K562 (cell line): ENCODE measurements around the gene GGNBP2. TPM values are rescaled to one million over a fixed set of nuclear protein-coding genes. Genes with fewer than 3 reads are reported as not detected.
A peak's percentile ranks its signal among the peaks of the same experiment; 100 is the strongest.

ENCODE experiments used
- ARHGAP35 ChIP-seq: fragments of 450-650 bp; IDR thresholded peaks from 2 replicates; pipeline ENCODE4 v1.6.1; 2018; ENCODE audit not compliant: partially characterized antibody
- ARID1B ChIP-seq: fragments of 450-650 bp; IDR thresholded peaks from 2 replicates; pipeline ENCODE4 v1.6.1; 2016; ENCODE audit warnings: antibody characterized with exemption, mild to moderate bottlenecking, inconsistent platforms
- ARNT ChIP-seq, 2 experiments: fragments of 450-650 bp; IDR thresholded peaks; 2 replicates each; pipeline ENCODE4 v1.6.1; 2016; ENCODE audit warnings: mild to moderate bottlenecking in 1 of 2
- BRCA1 ChIP-seq, 2 experiments: fragments of 450-650 bp in 1 of 2; sonication (generic) in 1 of 2; formaldehyde crosslinking in 1 of 2; IDR thresholded peaks; 2 replicates each; pipeline versions ENCODE4 v1.5.0 to v1.6.1; 2017 to 2020; ENCODE audit warnings: mild to moderate bottlenecking in 1 of 2, missing genetic modification reagents in 1 of 2
- CHD1 ChIP-seq: fragments of 200-600 bp; sonication (generic); IDR thresholded peaks from one replicate; pipeline ENCODE4 v1.6.1; 2012; ENCODE audit warnings: mild to moderate bottlenecking, moderate library complexity, low read length, inconsistent platforms
- ESRRB ChIP-seq: fragments of 250-450 bp; sonication (Bioruptor Pico); IDR thresholded peaks from 2 replicates; pipeline ENCODE4 v1.5.0; 2020; ENCODE audit warnings: mild to moderate bottlenecking, moderate library complexity, borderline replicate concordance
- HDGF ChIP-seq: fragments of 450-650 bp; IDR thresholded peaks from 2 replicates; pipeline ENCODE4 v1.6.1; 2016
- KAT7 ChIP-seq: sonication (generic); formaldehyde crosslinking; IDR thresholded peaks from 2 replicates; pipeline ENCODE4 v1.8.0; 2022; ENCODE audit warnings: missing genetic modification reagents, mild to moderate bottlenecking, borderline replicate concordance
- KAT8 ChIP-seq: fragments of 450-650 bp; IDR thresholded peaks from 2 replicates; pipeline ENCODE4 v1.6.1; 2016; ENCODE audit warnings: low read depth, mild to moderate bottlenecking
- PHTF2 ChIP-seq: fragments of 250-450 bp; sonication (Bioruptor Pico); IDR thresholded peaks from 2 replicates; pipeline ENCODE4 v1.5.0; 2021; ENCODE audit warnings: mild to moderate bottlenecking
- RAD21 ChIP-seq, 2 experiments: fragments of 250-450 bp in 1 of 2; fragments of 450-650 bp in 1 of 2; sonication (Bioruptor Pico) in 1 of 2; formaldehyde crosslinking in 1 of 2; IDR thresholded peaks in 1 of 2; conservative IDR thresholded peaks in 1 of 2; 2 replicates each; pipeline versions ENCODE4 v1.4.0 to v1.8.0; 2020 to 2022; ENCODE audit warnings: mild to moderate bottlenecking in 2 of 2, moderate library complexity in 1 of 2
- RBM17 ChIP-seq: fragments of 200-400 bp; formaldehyde crosslinking; IDR thresholded peaks from 2 replicates; pipeline ENCODE4 v1.6.1; 2017; ENCODE audit warnings: low read depth, mild to moderate bottlenecking, low read length, borderline replicate concordance
- TBL1XR1 ChIP-seq, 2 experiments: IDR thresholded peaks; 2 replicates each; pipeline ENCODE4 v1.6.1; 2012; ENCODE audit warnings: improper control_type of control experiment in 2 of 2, low read length in 2 of 2, mild to moderate bottlenecking in 1 of 2
- TFAM ChIP-seq: fragments of 250-450 bp; sonication (Bioruptor Pico); conservative IDR thresholded peaks from 2 replicates; pipeline ENCODE4 v1.5.0; 2021; ENCODE audit warnings: mild to moderate bottlenecking, moderate library complexity
- YY1 ChIP-seq, 3 experiments: IDR thresholded peaks; 2 replicates each; pipeline ENCODE4 v1.6.1; 2011; ENCODE audit warnings: low read length in 2 of 3, mild to moderate bottlenecking in 2 of 3, moderate library complexity in 2 of 3, borderline replicate concordance in 1 of 3, control low read depth in 1 of 3, low read depth in 1 of 3; ENCODE audit not compliant: insufficient read depth in 3 of 3, insufficient replicate concordance in 2 of 3, control insufficient read depth in 1 of 3, insufficient read length in 1 of 3; ENCODE audit errors: extremely low read depth in 1 of 3
- ZBTB1 ChIP-seq: sonication (generic); formaldehyde crosslinking; IDR thresholded peaks from 2 replicates; pipeline ENCODE4 v1.8.1; 2023; ENCODE audit warnings: missing genetic modification reagents, low read depth, mild to moderate bottlenecking, borderline replicate concordance
- ZNF197 ChIP-seq: fragments of 200-800 bp; sonication (Bioruptor generic); IDR thresholded peaks from 2 replicates; pipeline ENCODE4 v1.6.1; 2016; ENCODE audit warnings: low read depth, missing genetic modification characterization, missing compliant biosample characterization
- polyA plus RNA-seq, 8 experiments: library from polyadenylated mRNA; depleted of rRNA in 4 of 8; stranded (reverse) in 5 of 8; unstranded in 3 of 8; fragments of >200 nt; fragmentation: Nextera tagmentation in 2 of 8; fragmentation: Illumina TruSeq in 1 of 8; extraction: Ambion mirVana in 2 of 8; extraction: Trizol in 1 of 8; gene quantifications; 2 replicates each; pipeline versions ENCODE4 v1.2.1 to v1.2.3, GENCODE V29; 2011 to 2014; ENCODE audit warnings: inconsistent platforms in 1 of 8, missing spikeins in 1 of 8
- total RNA-seq, 7 experiments: library from RNA; depleted of rRNA in 6 of 7; stranded (reverse); fragments of >200 nt in 6 of 7; fragmentation: Illumina TruSeq in 2 of 7; extraction: Trizol in 2 of 7; gene quantifications; 2 replicates each; pipeline versions ENCODE4 v1.2.1 to v1.2.3, GENCODE V29; 2011 to 2021; ENCODE audit warnings: low replicate concordance in 1 of 7
- TF ChIP-seq, protein P1 (sequence below), 2 experiments: fragments of 450-650 bp in 1 of 2; sonication (generic) in 1 of 2; formaldehyde crosslinking in 1 of 2; IDR thresholded peaks in 1 of 2; conservative IDR thresholded peaks in 1 of 2; 2 replicates each; pipeline versions ENCODE4 v1.6.1 to v1.8.1; 2016 to 2023; ENCODE audit warnings: mild to moderate bottlenecking in 2 of 2, moderate library complexity in 2 of 2, inconsistent platforms in 1 of 2, missing genetic modification reagents in 1 of 2

Gene GGNBP2
- total and polyA plus RNA-seq, 9 of the 15 experiments (the other 6 are each of a cell fraction or from before 2014, with no cell fraction given) = 35.7 to 96.6 (median 64.1) TPM

DNA sequence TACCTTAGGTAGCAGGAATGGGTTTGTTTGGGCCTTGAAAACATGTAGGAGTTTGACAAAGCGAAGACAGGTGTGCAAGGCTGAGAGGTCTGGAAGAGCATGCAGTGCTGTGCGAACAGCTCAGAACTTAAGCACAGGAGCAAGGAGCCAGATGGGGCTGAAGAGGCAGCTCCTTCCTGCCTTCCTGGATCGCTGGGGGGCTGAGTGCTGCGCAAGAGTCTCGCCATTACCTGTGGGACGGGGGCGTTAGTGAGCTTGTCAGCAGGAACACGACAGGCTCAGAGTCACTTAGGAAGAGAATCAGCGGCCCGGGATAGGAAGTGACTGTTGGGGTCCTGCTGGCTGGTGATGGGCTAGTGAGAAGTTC is 56.2 kb downstream of the GGNBP2 start (continued):
- TF ChIP-seq BRCA1 (IDR thresholded peaks at IDR 0.05) (no peak), BRCA1 (CRISPR knock-in tag; IDR thresholded peaks at IDR 0.05) (no peak), ARNT (IDR thresholded peaks at IDR 0.05) (0 out of 4 replicates have a peak, but pooled peaks of 1 of the 2 experiments have one; percentile 21), ZNF197 (CRISPR knock-in tag) (peak; percentile 35; the same call in 1 of the 2 replicates), HDGF (0 out of 2 replicates have a peak, but pooled peaks have one; percentile 56), RAD21 (CRISPR knock-in tag; conservative IDR thresholded peaks at IDR 0.05 in 1 of 2, IDR thresholded peaks at IDR 0.05 in 1 of 2) (no peak), ARHGAP35 (no peak), CHD1 (peak; percentile 50), ZBTB1 (CRISPR knock-in tag) (no peak), PHTF2 (CRISPR knock-in tag) (no peak), ESRRB (no peak), TFAM (CRISPR knock-in tag) (no peak), RBM17 (no peak), ARID1B (no peak), KAT8 (no peak), KAT7 (CRISPR knock-in tag) (peak; percentile 17; the same call in 1 of the 2 replicates), YY1 (IDR thresholded peaks at IDR 0.05; ENCODE audit: borderline replicate concordance in 1 of 3, control insufficient read depth in 1 of 3, extremely low read depth in 1 of 3, insufficient read depth in 3 of 3, insufficient read length in 1 of 3, insufficient replicate concordance in 2 of 3, low read depth in 1 of 3, low read length in 2 of 3) (peak in 1 of 3 experiments; percentile 27), TBL1XR1 (IDR thresholded peaks at IDR 0.05; ENCODE audit: low read length in 2 of 2) (no peak)
- TF ChIP-seq, protein P1, sequence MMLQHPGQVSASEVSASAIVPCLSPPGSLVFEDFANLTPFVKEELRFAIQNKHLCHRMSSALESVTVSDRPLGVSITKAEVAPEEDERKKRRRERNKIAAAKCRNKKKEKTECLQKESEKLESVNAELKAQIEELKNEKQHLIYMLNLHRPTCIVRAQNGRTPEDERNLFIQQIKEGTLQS (IDR thresholded peaks at IDR 0.05) = no peak
- TF ChIP-seq, protein P1 (CRISPR knock-in tag; conservative IDR thresholded peaks at IDR 0.05) = peak; percentile 18; the same call in 1 of the 2 replicates
